ENCODE data around the gene P4HB. TPM values are rescaled to one million over a fixed set of nuclear protein-coding genes. Genes with fewer than 3 reads are reported as not detected.

The P4HB gene
- total RNA-seq, 2 experiments from 2014 or later, result 223 to 233 TPM

GRCh38 chr17:81870131-81870980 is 10.0 kb upstream of the P4HB start:
- peaks cover 0 to 3% of the 10 kb centered on the region in 2 experiments for H3K27me3 ChIP-seq (ENCODE audit: control insufficient read depth in 1 of 2, insufficient read depth in 2 of 2, low read length in 2 of 2)
- Mint-ChIP-seq H3K9me3 (no peaks in the 10 kb centered on the region), H3K27me3 (no peaks in the 10 kb centered on the region), H3K4me1 (ENCODE audit: low read depth) (peaks cover 45% of the 10 kb centered on the region), H3K27ac (peak overlapping the region; percentile 95), H3K4me3 (peak overlapping the region; percentile 90), H3K36me3 (ENCODE audit: low read depth) (peaks cover 55% of the 10 kb centered on the region)
- ChIA-PET POLR2A (interaction anchor here (0.6 to 4.6 kb wide), 16 partner anchors 9 to 548 kb away, joined by 3 to 63 read pairs (median 4); partner anchors contain the start of genes ALYREF, ANAPC11, ARL16 and HGS), CTCF (interaction anchor here (1.3 to 1.7 kb wide), 3 partner anchors 10 to 187 kb away, joined by 3 to 4 read pairs (median 3); partner anchors contain the start of genes ARL16, HGS and P4HB)
- H3K4me3 ChIP-seq (ENCODE audit: low read length), result peak overlapping the region; percentile 86
- intact Hi-C loops (cut with DNase I, micrococcal nuclease), result loop anchor here (5.0 kb wide), 4 partner anchors 38 to 587 kb away; partner anchors contain the start of genes CENPX (in 2 of the 2), LRRC45 (in 2 of the 2), MAFG (in 1 of the 2) and MCRIP1 (in 1 of the 2)
- H3K9me3 ChIP-seq (ENCODE audit: control insufficient read depth in 1 of 2, insufficient read depth in 1 of 2, low read length in 2 of 2), result peaks cover 0 to 3% of the 10 kb centered on the region in 2 experiments
- TF ChIP-seq CTCF (IDR thresholded peaks at IDR 0.05), result no peak
- DNase-seq (peak in 8 of 14 experiments; percentile 25 to 80 (median 44)), ATAC-seq (ENCODE audit: poor library complexity) (peak; percentile 35)
- peak overlapping the region; percentile 79 to 88 for H3K27ac ChIP-seq (ENCODE audit: low read depth in 1 of 2, low read length in 2 of 2)
- peaks cover 33% of the 10 kb centered on the region for H3K36me3 ChIP-seq (ENCODE audit: insufficient read depth, low read length)
- H3K4me1 ChIP-seq (ENCODE audit: insufficient read depth, low read length), result peaks cover 66% of the 10 kb centered on the region

GRCh38 chr17:81869221-81870130 is 9.1 kb upstream of the P4HB start:
- Mint-ChIP-seq H3K27ac (peak overlapping the region; percentile 95), H3K4me1 (ENCODE audit: low read depth) (peaks cover 43% of the 10 kb centered on the region), H3K27me3 (no peaks in the 10 kb centered on the region), H3K36me3 (ENCODE audit: low read depth) (peaks cover 55% of the 10 kb centered on the region), H3K9me3 (no peaks in the 10 kb centered on the region), H3K4me3 (peak overlapping the region; percentile 90)
- H3K27ac ChIP-seq (ENCODE audit: low read depth in 1 of 2, low read length in 2 of 2), result peak overlapping the region; percentile 79 to 88
- peak overlapping the region; percentile 86 for H3K4me3 ChIP-seq (ENCODE audit: low read length)
- H3K4me1 ChIP-seq (ENCODE audit: insufficient read depth, low read length), result peaks cover 66% of the 10 kb centered on the region
- TF ChIP-seq CTCF (IDR thresholded peaks at IDR 0.05), result peak; percentile 78
- CTCF ChIA-PET, result interaction anchor here (1.0 to 1.7 kb wide), 5 partner anchors 9 to 186 kb away, joined by 3 to 5 read pairs (median 3); partner anchors contain the start of genes ANAPC11, ARL16, HGS and MAFG
- H3K36me3 ChIP-seq (ENCODE audit: insufficient read depth, low read length), result peaks cover 33% of the 10 kb centered on the region
- ATAC-seq (ENCODE audit: poor library complexity), result no peak
- H3K9me3 ChIP-seq (ENCODE audit: control insufficient read depth in 1 of 2, insufficient read depth in 1 of 2, low read length in 2 of 2), result peaks cover 0 to 3% of the 10 kb centered on the region in 2 experiments
- H3K27me3 ChIP-seq (ENCODE audit: control insufficient read depth in 1 of 2, insufficient read depth in 2 of 2, low read length in 2 of 2), result peaks cover 0 to 3% of the 10 kb centered on the region in 2 experiments
- peak in 7 of 14 experiments; percentile 15 to 58 (median 47) for DNase-seq
- POLR2A ChIA-PET, result interaction anchor here (0.5 to 4.6 kb wide), 12 partner anchors 8 to 205 kb away, joined by 3 to 63 read pairs (median 4); partner anchors contain the start of genes ALYREF, ANAPC11, ARL16 and HGS
- intact Hi-C loops (cut with DNase I, micrococcal nuclease), result loop anchor here (5.0 to 10.0 kb wide), 5 partner anchors 37 to 588 kb away; partner anchors contain the start of genes CENPX (in 2 of the 2), LRRC45 (in 2 of the 2), ACTG1 (in 1 of the 2) and MAFG (in 1 of the 2)

Measured in CD4-positive, alpha-beta T cell (primary cell).